Nephron (organoid): ENCODE data around the gene LIMCH1.
A peak's percentile ranks its signal among the peaks of the same experiment; 100 is the strongest.
"Not testable (repeated sequence)": the region's sequence is repeated elsewhere in the genome, so short reads cannot be mapped to it uniquely, and the experiment has no call there.

Experiments used
- H3K27ac Mint-ChIP-seq, 3 experiments: 2 replicates each; pipeline ENCODE4 v1.8.0; 2020; ENCODE audit warnings: mixed read lengths in 3 of 3, mild to moderate bottlenecking in 2 of 3, moderate library complexity in 1 of 3
- H3K27me3 Mint-ChIP-seq: 2 replicates; pipeline ENCODE4 v1.8.0; 2021; ENCODE audit warnings: low read depth, mild to moderate bottlenecking, moderate library complexity, mixed read lengths
- H3K36me3 Mint-ChIP-seq: 2 replicates; pipeline ENCODE4 v1.8.0; 2020; ENCODE audit warnings: low read depth, mixed read lengths
- H3K4me1 Mint-ChIP-seq: 2 replicates; pipeline ENCODE4 v1.8.0; 2020; ENCODE audit warnings: mixed read lengths
- H3K4me3 Mint-ChIP-seq, 3 experiments: 2 replicates each; pipeline ENCODE4 v1.8.0; 2020; ENCODE audit warnings: mild to moderate bottlenecking in 3 of 3, mixed read lengths in 3 of 3, moderate library complexity in 2 of 3
- H3K9me3 Mint-ChIP-seq: 2 replicates; pipeline ENCODE4 v1.8.0; 2020; ENCODE audit warnings: mixed read lengths
- TF ChIP-seq, protein P1 (sequence below), 3 experiments: fragments of 200-600 bp; sonication (generic); IDR thresholded peaks; one replicate each; pipeline ENCODE4 v1.5.0; 2021; ENCODE audit warnings: antibody characterized with exemption in 3 of 3; ENCODE audit not compliant: unreplicated experiment in 3 of 3

Gene LIMCH1, protein sequence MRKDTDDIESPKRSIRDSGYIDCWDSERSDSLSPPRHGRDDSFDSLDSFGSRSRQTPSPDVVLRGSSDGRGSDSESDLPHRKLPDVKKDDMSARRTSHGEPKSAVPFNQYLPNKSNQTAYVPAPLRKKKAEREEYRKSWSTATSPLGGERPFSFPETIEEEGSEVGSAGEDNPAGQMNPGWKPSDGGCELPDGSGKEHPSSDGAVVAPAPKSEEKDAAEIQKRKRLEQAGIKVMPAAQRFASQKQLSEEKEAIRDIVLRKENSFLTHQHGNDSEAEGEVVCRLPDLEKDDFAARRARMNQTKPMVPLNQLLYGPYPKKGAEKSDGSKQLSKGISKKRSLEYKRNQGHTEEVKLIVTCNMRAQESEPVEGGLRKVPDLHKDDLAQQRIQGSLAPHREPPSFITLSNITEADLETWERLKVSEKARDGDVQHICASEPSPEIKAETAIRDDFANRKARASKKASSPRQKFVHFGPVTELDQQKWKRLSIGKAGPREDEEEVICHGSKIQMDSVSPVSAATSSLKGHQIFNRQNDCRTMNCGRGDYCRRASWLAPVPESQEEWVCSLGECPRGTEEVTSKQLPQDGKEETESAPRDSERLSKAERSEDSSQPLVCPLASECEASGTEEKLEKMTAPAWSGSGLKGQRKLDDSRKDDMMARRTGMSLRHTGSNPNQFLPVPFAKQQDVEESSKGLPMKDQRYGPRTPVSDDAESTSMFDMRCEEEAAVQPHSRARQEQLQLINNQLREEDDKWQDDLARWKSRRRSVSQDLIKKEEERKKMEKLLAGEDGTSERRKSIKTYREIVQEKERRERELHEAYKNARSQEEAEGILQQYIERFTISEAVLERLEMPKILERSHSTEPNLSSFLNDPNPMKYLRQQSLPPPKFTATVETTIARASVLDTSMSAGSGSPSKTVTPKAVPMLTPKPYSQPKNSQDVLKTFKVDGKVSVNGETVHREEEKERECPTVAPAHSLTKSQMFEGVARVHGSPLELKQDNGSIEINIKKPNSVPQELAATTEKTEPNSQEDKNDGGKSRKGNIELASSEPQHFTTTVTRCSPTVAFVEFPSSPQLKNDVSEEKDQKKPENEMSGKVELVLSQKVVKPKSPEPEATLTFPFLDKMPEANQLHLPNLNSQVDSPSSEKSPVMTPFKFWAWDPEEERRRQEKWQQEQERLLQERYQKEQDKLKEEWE (N-terminal part only)

DNA sequence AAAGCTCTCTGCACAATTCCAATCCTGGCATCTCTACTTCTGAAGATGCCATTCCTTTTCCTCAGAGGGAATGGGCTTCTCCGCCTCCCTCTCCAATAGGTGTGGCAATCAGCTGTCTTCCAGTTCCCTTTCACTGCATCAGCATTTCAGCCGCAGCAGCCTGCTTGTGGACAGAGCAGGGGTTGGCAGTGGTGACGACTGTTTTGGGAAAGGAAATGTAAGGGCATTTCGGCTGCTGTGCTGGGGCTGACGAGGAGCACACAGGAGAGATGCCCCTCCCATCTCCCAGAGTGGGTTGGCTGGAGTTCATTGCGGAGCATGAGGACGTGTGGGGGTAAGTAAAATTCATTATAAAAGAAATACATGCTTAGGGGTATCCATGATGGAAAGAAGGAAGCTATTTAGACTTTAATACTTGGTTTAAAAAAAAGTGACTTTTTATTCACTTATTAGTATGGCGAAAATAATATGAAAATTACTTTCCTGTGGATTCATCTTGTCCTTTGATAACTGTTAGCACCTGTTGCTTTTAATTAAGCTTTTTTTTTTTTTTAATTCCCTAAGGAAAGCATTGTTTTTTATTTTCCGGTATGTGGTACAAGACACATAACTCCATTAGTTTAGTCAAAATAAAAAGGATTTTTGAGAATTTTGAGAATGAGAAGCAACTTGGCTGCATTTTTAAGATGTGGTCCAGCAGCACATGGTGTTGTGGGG, at the start of gene LIMCH1:
Gene LIMCH1, plus strand, starts transcription at position 141 of the 717 bp plus-strand sequence. CDS start 67,839 bp downstream, outside the sequence.
- H3K4me3 Mint-ChIP-seq: peak within 1 kb of the TSS; percentile 49 to 55 (median 52)
- no peaks in the 10 kb centered on the region for H3K9me3 Mint-ChIP-seq
- TF ChIP-seq, protein P1, sequence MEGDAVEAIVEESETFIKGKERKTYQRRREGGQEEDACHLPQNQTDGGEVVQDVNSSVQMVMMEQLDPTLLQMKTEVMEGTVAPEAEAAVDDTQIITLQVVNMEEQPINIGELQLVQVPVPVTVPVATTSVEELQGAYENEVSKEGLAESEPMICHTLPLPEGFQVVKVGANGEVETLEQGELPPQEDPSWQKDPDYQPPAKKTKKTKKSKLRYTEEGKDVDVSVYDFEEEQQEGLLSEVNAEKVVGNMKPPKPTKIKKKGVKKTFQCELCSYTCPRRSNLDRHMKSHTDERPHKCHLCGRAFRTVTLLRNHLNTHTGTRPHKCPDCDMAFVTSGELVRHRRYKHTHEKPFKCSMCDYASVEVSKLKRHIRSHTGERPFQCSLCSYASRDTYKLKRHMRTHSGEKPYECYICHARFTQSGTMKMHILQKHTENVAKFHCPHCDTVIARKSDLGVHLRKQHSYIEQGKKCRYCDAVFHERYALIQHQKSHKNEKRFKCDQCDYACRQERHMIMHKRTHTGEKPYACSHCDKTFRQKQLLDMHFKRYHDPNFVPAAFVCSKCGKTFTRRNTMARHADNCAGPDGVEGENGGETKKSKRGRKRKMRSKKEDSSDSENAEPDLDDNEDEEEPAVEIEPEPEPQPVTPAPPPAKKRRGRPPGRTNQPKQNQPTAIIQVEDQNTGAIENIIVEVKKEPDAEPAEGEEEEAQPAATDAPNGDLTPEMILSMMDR (IDR thresholded peaks at IDR 0.05; ENCODE audit: unreplicated experiment in 3 of 3): no peak
- peaks cover 61% of the 10 kb centered on the region for H3K4me1 Mint-ChIP-seq
- no peaks in the 10 kb centered on the region for H3K36me3 Mint-ChIP-seq
- peaks cover 10% of the 10 kb centered on the region for H3K27me3 Mint-ChIP-seq
- H3K27ac Mint-ChIP-seq: peak within 1 kb of the TSS in 2 of 3 experiments; percentile 20 to 54

DNA sequence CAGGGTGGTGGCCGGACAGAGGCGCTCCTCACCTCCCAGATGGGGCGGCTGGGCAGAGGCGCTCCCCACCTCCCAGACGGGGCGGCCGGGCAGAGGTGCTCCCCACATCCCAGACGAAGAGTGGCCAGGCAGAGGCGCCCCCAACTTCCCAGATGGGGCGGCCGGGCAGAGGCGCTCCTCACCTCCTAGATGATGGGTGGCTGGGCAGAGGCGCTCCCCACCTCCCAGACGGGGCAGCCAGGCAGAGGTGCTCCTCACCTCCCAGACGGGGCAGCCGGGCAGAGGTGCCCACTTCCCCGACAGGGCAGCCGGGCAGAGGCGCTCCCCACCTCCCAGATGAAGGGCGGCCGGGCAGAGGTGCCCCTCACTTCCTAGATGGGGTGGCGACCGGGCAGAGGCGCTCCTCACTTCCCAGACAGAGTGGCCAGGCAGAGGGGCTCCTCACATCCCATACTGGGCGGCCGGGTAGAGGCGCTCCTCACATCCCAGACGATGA, 46.8 kb upstream of the LIMCH1 start:
- H3K27ac Mint-ChIP-seq, H3K4me3 Mint-ChIP-seq, H3K27me3 Mint-ChIP-seq, H3K4me1 Mint-ChIP-seq: not testable (repeated sequence)
- H3K36me3 Mint-ChIP-seq: peaks cover 24% of the 10 kb centered on the region
- H3K9me3 Mint-ChIP-seq: peaks cover 14% of the 10 kb centered on the region

DNA sequence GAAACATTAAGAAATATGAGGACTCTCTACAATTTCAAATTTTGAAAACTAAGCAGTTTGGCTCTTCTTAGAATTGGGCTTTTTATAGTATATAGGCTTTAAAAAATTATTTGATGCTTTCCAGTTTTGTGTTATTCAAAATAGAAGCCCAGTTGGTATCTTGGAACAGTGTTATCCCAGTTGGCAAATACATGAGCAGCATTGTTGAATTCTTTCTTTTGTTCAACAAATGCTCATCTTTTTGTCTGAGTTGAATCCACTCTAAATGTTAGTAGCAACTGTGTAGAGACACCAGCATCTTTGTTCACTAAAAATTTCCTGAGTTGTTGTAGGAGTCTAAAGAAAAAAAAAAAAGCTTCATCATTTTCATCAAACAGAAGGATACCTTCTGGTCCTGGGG, 41.0 kb upstream of the LIMCH1 start:
- H3K4me1 Mint-ChIP-seq: peaks cover 9% of the 10 kb centered on the region
- H3K36me3 Mint-ChIP-seq: peaks cover 39% of the 10 kb centered on the region
- H3K27me3 Mint-ChIP-seq: peaks cover 3% of the 10 kb centered on the region
- H3K9me3 Mint-ChIP-seq: peaks cover 7% of the 10 kb centered on the region
- H3K27ac Mint-ChIP-seq: no peak overlapping the region
- TF ChIP-seq, protein P1 (IDR thresholded peaks at IDR 0.05; ENCODE audit: unreplicated experiment in 3 of 3): no peak
- H3K4me3 Mint-ChIP-seq: no peak overlapping the region

DNA sequence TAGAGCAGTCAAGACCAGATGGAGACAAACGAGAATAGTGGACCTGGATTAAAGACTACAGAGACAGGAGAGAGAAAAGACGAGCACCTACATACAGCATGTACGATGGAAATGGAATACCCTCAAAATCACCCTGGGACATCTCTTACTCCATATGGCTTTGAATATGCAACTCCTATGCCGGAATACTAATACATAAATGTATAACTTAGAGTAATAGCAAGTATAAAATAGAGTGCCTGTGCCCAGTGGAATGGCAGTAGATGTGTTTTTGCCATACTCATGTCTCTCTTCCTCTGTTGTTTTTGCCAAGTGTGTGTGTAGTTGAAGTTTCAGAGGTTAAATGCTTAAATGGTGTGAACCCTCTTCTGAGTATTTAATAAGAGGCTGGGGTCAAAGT, 39.8 kb upstream of the LIMCH1 start:
- no peak overlapping the region for H3K4me3 Mint-ChIP-seq
- H3K4me1 Mint-ChIP-seq: peaks cover 9% of the 10 kb centered on the region
- no peak overlapping the region for H3K27ac Mint-ChIP-seq
- peaks cover 1% of the 10 kb centered on the region for H3K9me3 Mint-ChIP-seq
- TF ChIP-seq, protein P1 (IDR thresholded peaks at IDR 0.05; ENCODE audit: unreplicated experiment in 3 of 3): no peak
- H3K36me3 Mint-ChIP-seq: peaks cover 40% of the 10 kb centered on the region
- peaks cover 3% of the 10 kb centered on the region for H3K27me3 Mint-ChIP-seq

DNA sequence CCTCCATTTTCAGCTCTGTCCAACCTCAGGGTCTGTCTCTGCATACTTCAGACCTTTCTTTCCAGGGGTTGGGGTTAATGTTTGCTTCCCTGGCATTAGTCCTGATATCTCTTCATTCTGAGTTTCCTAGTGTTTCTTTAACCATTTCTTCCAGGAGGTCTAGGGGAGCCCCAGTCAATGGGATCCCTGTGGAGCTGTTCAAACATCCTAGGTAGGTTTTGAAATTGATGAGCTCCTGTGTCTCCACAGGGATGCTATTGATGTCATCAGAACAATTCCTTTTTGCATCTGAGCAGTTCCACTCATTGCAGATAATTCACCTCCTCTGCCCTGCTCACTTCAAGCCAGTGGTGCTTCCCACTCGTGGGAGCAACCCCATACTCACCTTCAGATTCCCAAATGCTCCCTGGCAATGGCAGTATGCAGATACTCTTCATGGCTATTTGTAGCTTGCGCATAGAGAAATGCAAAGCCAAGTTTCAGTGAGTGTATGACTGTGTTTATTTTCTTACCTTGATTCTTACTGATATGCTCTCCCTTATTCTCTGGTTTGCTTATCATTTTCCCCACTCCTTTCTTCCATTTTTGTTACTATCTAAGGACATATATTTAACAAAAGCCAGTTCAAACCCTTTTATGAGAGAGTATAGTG, 33.7 kb upstream of the LIMCH1 start:
- no peaks in the 10 kb centered on the region for H3K4me1 Mint-ChIP-seq
- H3K9me3 Mint-ChIP-seq: no peaks in the 10 kb centered on the region
- peaks cover 3% of the 10 kb centered on the region for H3K27me3 Mint-ChIP-seq
- peaks cover 47% of the 10 kb centered on the region for H3K36me3 Mint-ChIP-seq
- TF ChIP-seq, protein P1 (IDR thresholded peaks at IDR 0.05; ENCODE audit: unreplicated experiment in 3 of 3): no peak
- no peak overlapping the region for H3K4me3 Mint-ChIP-seq
- no peak overlapping the region for H3K27ac Mint-ChIP-seq
